ENCODE data around the gene SYTL1.

SYTL1 gene

GRCh38 chr1:27301582-27302199, 40.1 kb upstream of the SYTL1 start:
- Histone ChIP-seq H3K27ac (ENCODE audit: low read length) (no peak overlapping the region), H3K4me1 (ENCODE audit: control insufficient read depth in 1 of 2, insufficient read depth in 2 of 2, low read length in 2 of 2) (peaks cover 14 to 40% of the 10 kb centered on the region in 2 donors), H3K36me3 (ENCODE audit: control insufficient read depth in 1 of 2, insufficient read depth in 2 of 2, low read length in 2 of 2) (peaks cover 29 to 65% of the 10 kb centered on the region in 2 donors), H3K4me3 (ENCODE audit: low read depth in 1 of 2, low read length in 2 of 2) (no peak overlapping the region), H3K27me3 (ENCODE audit: low read depth, low read length) (no peaks in the 10 kb centered on the region), H3K9me3 (ENCODE audit: control insufficient read depth in 1 of 2, low read length in 2 of 2) (no peaks in the 10 kb centered on the region)

GRCh38 chr1:27302612-27303011, 39.2 kb upstream of the SYTL1 start:
- H3K27ac ChIP-seq (ENCODE audit: low read length) = no peak overlapping the region
- H3K36me3 ChIP-seq (ENCODE audit: control insufficient read depth in 1 of 2, insufficient read depth in 2 of 2, low read length in 2 of 2) = peaks cover 20 to 66% of the 10 kb centered on the region in 2 donors
- H3K4me3 ChIP-seq (ENCODE audit: low read depth in 1 of 2, low read length in 2 of 2) = no peak overlapping the region
- no peaks in the 10 kb centered on the region for H3K9me3 ChIP-seq (ENCODE audit: control insufficient read depth in 1 of 2, low read length in 2 of 2)
- peaks cover 14 to 39% of the 10 kb centered on the region in 2 donors for H3K4me1 ChIP-seq (ENCODE audit: control insufficient read depth in 1 of 2, insufficient read depth in 2 of 2, low read length in 2 of 2)
- no peaks in the 10 kb centered on the region for H3K27me3 ChIP-seq (ENCODE audit: low read depth, low read length)

GRCh38 chr1:27303509-27303908, 38.3 kb upstream of the SYTL1 start:
- no peak overlapping the region for H3K4me3 ChIP-seq (ENCODE audit: low read depth in 1 of 2, low read length in 2 of 2)
- H3K9me3 ChIP-seq (ENCODE audit: control insufficient read depth in 1 of 2, low read length in 2 of 2) = no peaks in the 10 kb centered on the region
- H3K27ac ChIP-seq (ENCODE audit: low read length) = no peak overlapping the region
- H3K27me3 ChIP-seq (ENCODE audit: low read depth, low read length) = no peaks in the 10 kb centered on the region
- peaks cover 14 to 30% of the 10 kb centered on the region in 2 donors for H3K4me1 ChIP-seq (ENCODE audit: control insufficient read depth in 1 of 2, insufficient read depth in 2 of 2, low read length in 2 of 2)
- H3K36me3 ChIP-seq (ENCODE audit: control insufficient read depth in 1 of 2, insufficient read depth in 2 of 2, low read length in 2 of 2) = peaks cover 13 to 58% of the 10 kb centered on the region in 2 donors

- no peaks in the 10 kb centered on the region for H3K27me3 ChIP-seq (ENCODE audit: low read depth, low read length)
- no peak overlapping the region for H3K27ac ChIP-seq (ENCODE audit: low read length)
- H3K36me3 ChIP-seq (ENCODE audit: control insufficient read depth in 1 of 2, insufficient read depth in 2 of 2, low read length in 2 of 2) = peaks cover 13 to 55% of the 10 kb centered on the region in 2 donors
- peaks cover 0 to 5% of the 10 kb centered on the region in 2 donors for H3K4me1 ChIP-seq (ENCODE audit: control insufficient read depth in 1 of 2, insufficient read depth in 2 of 2, low read length in 2 of 2)
- H3K4me3 ChIP-seq (ENCODE audit: low read depth in 1 of 2, low read length in 2 of 2) = no peak overlapping the region
- no peaks in the 10 kb centered on the region for H3K9me3 ChIP-seq (ENCODE audit: control insufficient read depth in 1 of 2, low read length in 2 of 2)
These were observed 35.8 kb upstream of the SYTL1 start for GRCh38 chr1:27306071-27306470.

GRCh38 chr1:27306892-27307761, 34.7 kb upstream of the SYTL1 start:
- Histone ChIP-seq H3K4me3 (ENCODE audit: low read depth in 1 of 2, low read length in 2 of 2) (no peak overlapping the region), H3K9me3 (ENCODE audit: control insufficient read depth in 1 of 2, low read length in 2 of 2) (no peaks in the 10 kb centered on the region), H3K36me3 (ENCODE audit: control insufficient read depth in 1 of 2, insufficient read depth in 2 of 2, low read length in 2 of 2) (peaks cover 13 to 50% of the 10 kb centered on the region in 2 donors), H3K27ac (ENCODE audit: low read length) (no peak overlapping the region), H3K4me1 (ENCODE audit: control insufficient read depth in 1 of 2, insufficient read depth in 2 of 2, low read length in 2 of 2) (no peaks in the 10 kb centered on the region), H3K27me3 (ENCODE audit: low read depth, low read length) (no peaks in the 10 kb centered on the region)

- Histone ChIP-seq H3K36me3 (ENCODE audit: control insufficient read depth in 1 of 2, insufficient read depth in 2 of 2, low read length in 2 of 2) (peaks cover 13 to 50% of the 10 kb centered on the region in 2 donors), H3K27ac (ENCODE audit: low read length) (no peak overlapping the region), H3K27me3 (ENCODE audit: low read depth, low read length) (no peaks in the 10 kb centered on the region), H3K4me1 (ENCODE audit: control insufficient read depth in 1 of 2, insufficient read depth in 2 of 2, low read length in 2 of 2) (no peaks in the 10 kb centered on the region), H3K9me3 (ENCODE audit: control insufficient read depth in 1 of 2, low read length in 2 of 2) (no peaks in the 10 kb centered on the region), H3K4me3 (ENCODE audit: low read depth in 1 of 2, low read length in 2 of 2) (no peak overlapping the region)
These were observed 33.8 kb upstream of the SYTL1 start for GRCh38 chr1:27307874-27308598.

- Histone ChIP-seq H3K9me3 (ENCODE audit: control insufficient read depth in 1 of 2, low read length in 2 of 2) (no peaks in the 10 kb centered on the region), H3K4me1 (ENCODE audit: control insufficient read depth in 1 of 2, insufficient read depth in 2 of 2, low read length in 2 of 2) (no peaks in the 10 kb centered on the region), H3K36me3 (ENCODE audit: control insufficient read depth in 1 of 2, insufficient read depth in 2 of 2, low read length in 2 of 2) (peaks cover 0 to 6% of the 10 kb centered on the region in 2 donors), H3K4me3 (ENCODE audit: low read depth in 1 of 2, low read length in 2 of 2) (no peak overlapping the region), H3K27ac (ENCODE audit: low read length) (no peak overlapping the region), H3K27me3 (ENCODE audit: low read depth, low read length) (no peaks in the 10 kb centered on the region)
These were observed 27.7 kb upstream of the SYTL1 start for GRCh38 chr1:27314169-27314568.

- H3K4me1 ChIP-seq (ENCODE audit: control insufficient read depth in 1 of 2, insufficient read depth in 2 of 2, low read length in 2 of 2) = no peaks in the 10 kb centered on the region
- H3K4me3 ChIP-seq (ENCODE audit: low read depth in 1 of 2, low read length in 2 of 2) = no peak overlapping the region
- H3K27me3 ChIP-seq (ENCODE audit: low read depth, low read length) = no peaks in the 10 kb centered on the region
- H3K9me3 ChIP-seq (ENCODE audit: control insufficient read depth in 1 of 2, low read length in 2 of 2) = no peaks in the 10 kb centered on the region
- H3K36me3 ChIP-seq (ENCODE audit: control insufficient read depth in 1 of 2, insufficient read depth in 2 of 2, low read length in 2 of 2) = peaks cover 0 to 6% of the 10 kb centered on the region in 2 donors
- no peak overlapping the region for H3K27ac ChIP-seq (ENCODE audit: low read length)
These were observed 27.1 kb upstream of the SYTL1 start for GRCh38 chr1:27314737-27315136.

GRCh38 chr1:27316860-27317259, 25.0 kb upstream of the SYTL1 start:
- Histone ChIP-seq H3K4me3 (ENCODE audit: low read depth in 1 of 2, low read length in 2 of 2) (no peak overlapping the region), H3K27ac (ENCODE audit: low read length) (no peak overlapping the region), H3K9me3 (ENCODE audit: control insufficient read depth in 1 of 2, low read length in 2 of 2) (no peaks in the 10 kb centered on the region), H3K4me1 (ENCODE audit: control insufficient read depth in 1 of 2, insufficient read depth in 2 of 2, low read length in 2 of 2) (peaks cover 0 to 7% of the 10 kb centered on the region in 2 donors), H3K36me3 (ENCODE audit: control insufficient read depth in 1 of 2, insufficient read depth in 2 of 2, low read length in 2 of 2) (no peaks in the 10 kb centered on the region), H3K27me3 (ENCODE audit: low read depth, low read length) (no peaks in the 10 kb centered on the region)

GRCh38 chr1:27318136-27318535, 23.7 kb upstream of the SYTL1 start:
- Histone ChIP-seq H3K36me3 (ENCODE audit: control insufficient read depth in 1 of 2, insufficient read depth in 2 of 2, low read length in 2 of 2) (no peaks in the 10 kb centered on the region), H3K4me1 (ENCODE audit: control insufficient read depth in 1 of 2, insufficient read depth in 2 of 2, low read length in 2 of 2) (peaks cover 6 to 11% of the 10 kb centered on the region in 2 donors), H3K4me3 (ENCODE audit: low read depth in 1 of 2, low read length in 2 of 2) (no peak overlapping the region), H3K27ac (ENCODE audit: low read length) (no peak overlapping the region), H3K9me3 (ENCODE audit: control insufficient read depth in 1 of 2, low read length in 2 of 2) (no peaks in the 10 kb centered on the region), H3K27me3 (ENCODE audit: low read depth, low read length) (no peaks in the 10 kb centered on the region)

GRCh38 chr1:27318596-27318995, 23.2 kb upstream of the SYTL1 start:
- Histone ChIP-seq H3K27ac (ENCODE audit: low read length) (no peak overlapping the region), H3K4me1 (ENCODE audit: control insufficient read depth in 1 of 2, insufficient read depth in 2 of 2, low read length in 2 of 2) (peaks cover 7 to 15% of the 10 kb centered on the region in 2 donors), H3K36me3 (ENCODE audit: control insufficient read depth in 1 of 2, insufficient read depth in 2 of 2, low read length in 2 of 2) (no peaks in the 10 kb centered on the region), H3K9me3 (ENCODE audit: control insufficient read depth in 1 of 2, low read length in 2 of 2) (no peaks in the 10 kb centered on the region), H3K27me3 (ENCODE audit: low read depth, low read length) (no peaks in the 10 kb centered on the region), H3K4me3 (ENCODE audit: low read depth in 1 of 2, low read length in 2 of 2) (no peak overlapping the region)

Measured in muscle layer of duodenum (tissue), 2 donors.